Large intestine (tissue), 3 donors: ENCODE results near the gene CATSPER3. TPM values are rescaled to one million over a fixed set of nuclear protein-coding genes. Genes with fewer than 3 reads are reported as not detected.

Source experiments
- DNase-seq, 2 donors: peaks; one replicate each; pipeline versions ENCODE4 v3.0.0 to v3.0.0-alpha.2; 2013
- H3K27ac ChIP-seq: one replicate; pipeline ENCODE4 v1.5.1; 2013; ENCODE audit warnings: low read length
- H3K27me3 ChIP-seq: 2 replicates; pipeline ENCODE4 v1.6.1; 2013; ENCODE audit warnings: low read length; ENCODE audit not compliant: control insufficient read depth, insufficient read depth
- H3K36me3 ChIP-seq: 2 replicates; pipeline ENCODE4 v1.6.1; 2013; ENCODE audit warnings: low read length; ENCODE audit not compliant: control insufficient read depth, insufficient read depth
- H3K4me1 ChIP-seq: one replicate; pipeline ENCODE4 v1.6.1; 2013; ENCODE audit warnings: low read length; ENCODE audit not compliant: control insufficient read depth, insufficient read depth
- H3K4me3 ChIP-seq: one replicate; pipeline ENCODE4 v1.5.1; 2013; ENCODE audit warnings: low read length
- H3K9me3 ChIP-seq: one replicate; pipeline ENCODE4 v1.6.1; 2013; ENCODE audit warnings: mild to moderate bottlenecking, low read depth, low read length, moderate library complexity; ENCODE audit not compliant: control insufficient read depth
- WGBS: methylation state at CpG from one replicate; pipeline ENCODE4 v1.1.5; 2013; ENCODE audit warnings: low lambda C conversion rate; ENCODE audit not compliant: insufficient coverage; 5-methylcytosine and 5-hydroxymethylcytosine counted together
- polyA plus RNA-seq: library from polyadenylated mRNA; unstranded; fragments of 120-200 nt; gene quantifications from one replicate; pipeline ENCODE4 v1.2.1, GENCODE V29; 2013

The CATSPER3 gene
- polyA plus RNA-seq, 1 donor: 1.4 TPM

DNA sequence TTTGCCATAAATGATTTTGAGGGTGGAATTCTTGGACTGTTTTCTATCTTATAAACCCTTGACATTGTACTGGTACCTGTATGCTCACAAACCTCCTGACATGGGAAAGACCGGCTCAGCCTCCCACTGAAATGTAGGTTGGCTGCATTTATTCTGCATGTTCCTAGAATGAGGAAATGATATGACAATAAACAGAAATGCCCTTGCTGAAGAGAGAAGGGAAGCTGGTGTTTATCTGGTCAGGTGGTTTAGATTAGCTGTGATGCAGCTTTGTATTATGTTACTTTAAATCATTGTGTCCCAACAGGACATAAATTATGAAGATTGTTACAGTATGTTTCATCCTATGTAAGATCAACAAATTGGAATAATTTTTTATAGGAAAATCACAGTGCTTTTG is 23.1 kb upstream of the CATSPER3 start:
- Histone ChIP-seq H3K9me3 (no peaks in the 10 kb centered on the region), H3K4me3 (no peak overlapping the region), H3K27ac (no peak overlapping the region), H3K27me3 (no peaks in the 10 kb centered on the region), H3K4me1 (no peaks in the 10 kb centered on the region), H3K36me3 (peaks cover 2% of the 10 kb centered on the region)
- no peak for DNase-seq
- WGBS: no CpG with 5 or more reads among the region's 1 CpG

DNA sequence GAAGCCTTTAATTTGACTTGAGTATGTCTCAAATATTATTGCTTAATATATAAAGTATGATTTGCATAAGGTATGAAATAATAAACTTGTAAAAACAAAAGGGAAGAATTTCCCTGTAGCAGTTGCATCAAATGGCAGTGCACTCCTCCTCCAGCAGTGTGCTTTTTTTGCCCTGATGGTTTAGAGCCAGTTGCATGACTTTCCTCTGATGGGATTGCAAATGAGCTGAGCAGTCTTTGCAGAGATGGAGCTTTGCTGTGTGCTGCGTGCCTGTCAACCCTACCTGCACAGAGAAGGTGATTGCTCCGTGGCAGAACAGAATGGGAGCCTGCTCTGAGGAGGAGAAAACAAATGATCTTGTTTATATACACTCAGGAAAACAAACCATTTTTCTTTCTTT is 22.7 kb upstream of the CATSPER3 start:
- no peak for DNase-seq
- H3K27ac ChIP-seq: no peak overlapping the region
- no peaks in the 10 kb centered on the region for H3K9me3 ChIP-seq
- H3K4me3 ChIP-seq: no peak overlapping the region
- H3K27me3 ChIP-seq: no peaks in the 10 kb centered on the region
- no peaks in the 10 kb centered on the region for H3K4me1 ChIP-seq
- WGBS: no CpG with 5 or more reads among the region's 2 CpGs
- no peaks in the 10 kb centered on the region for H3K36me3 ChIP-seq

GRCh38 chr5:134948911-134949310 is 18.8 kb upstream of the CATSPER3 start:
- Histone ChIP-seq H3K4me1 (no peaks in the 10 kb centered on the region), H3K27ac (no peak overlapping the region), H3K36me3 (no peaks in the 10 kb centered on the region), H3K4me3 (no peak overlapping the region), H3K9me3 (no peaks in the 10 kb centered on the region), H3K27me3 (no peaks in the 10 kb centered on the region)
- no CpG with 5 or more reads among the region's 5 CpGs for WGBS
- no peak for DNase-seq

DNA sequence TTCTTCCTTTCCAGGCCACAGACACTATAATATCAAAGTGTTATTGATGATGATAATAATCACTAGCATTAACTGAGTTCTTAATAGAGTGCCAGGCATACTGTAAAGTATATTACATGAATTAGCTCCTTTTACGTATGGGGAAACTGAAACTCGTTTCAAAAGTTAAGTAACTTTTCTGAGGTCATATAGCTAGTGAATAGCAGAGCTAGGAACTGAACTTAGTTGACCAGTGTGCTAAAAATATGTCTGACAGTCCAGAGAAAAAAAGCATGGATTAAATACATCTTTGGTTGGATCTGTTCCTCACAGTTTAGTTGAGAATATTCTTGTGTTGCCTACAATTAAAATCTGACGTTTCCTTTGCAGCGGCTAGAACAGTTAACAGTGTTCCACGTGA is 18.4 kb upstream of the CATSPER3 start:
- Histone ChIP-seq H3K9me3 (no peaks in the 10 kb centered on the region), H3K27ac (no peak overlapping the region), H3K4me1 (no peaks in the 10 kb centered on the region), H3K27me3 (no peaks in the 10 kb centered on the region), H3K36me3 (no peaks in the 10 kb centered on the region), H3K4me3 (no peak overlapping the region)
- DNase-seq: no peak
- 100% methylated on average over 1 of the region's 5 CpGs for WGBS

DNA sequence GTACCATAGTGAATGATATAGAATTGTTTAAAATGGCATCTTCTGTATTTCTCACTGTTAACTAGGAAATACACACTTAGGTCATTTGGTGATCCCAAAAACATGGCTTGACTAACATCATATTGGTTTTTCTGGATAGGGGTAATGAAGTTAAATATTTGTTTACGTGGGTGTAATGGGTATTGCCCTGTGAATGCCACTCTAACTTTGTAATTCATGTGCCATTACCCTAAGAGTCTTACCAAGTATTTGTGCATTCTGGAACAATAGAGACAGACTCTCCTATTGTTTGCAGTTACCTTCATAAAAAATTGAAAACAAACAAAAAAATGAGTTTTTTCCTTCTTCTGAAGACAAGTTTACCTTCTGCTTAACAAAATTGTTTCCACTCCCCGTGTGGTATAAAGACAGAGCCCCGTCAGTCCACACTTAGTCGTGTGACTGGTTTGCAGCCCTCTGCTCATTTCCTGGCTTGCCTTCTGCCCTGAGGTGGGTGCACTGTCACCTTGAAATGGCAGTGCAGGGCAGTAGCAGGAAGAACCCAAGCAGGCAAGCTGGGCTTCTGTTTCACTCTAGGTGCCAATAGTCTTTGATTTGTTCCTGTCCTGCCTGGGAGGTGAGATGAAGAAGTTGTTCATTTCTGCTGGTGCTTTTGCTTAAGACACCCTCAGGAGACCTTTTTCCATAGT is 9.6 kb upstream of the CATSPER3 start:
- no peak overlapping the region for H3K4me3 ChIP-seq
- no peaks in the 10 kb centered on the region for H3K27me3 ChIP-seq
- WGBS: no CpG with 5 or more reads among the region's 4 CpGs
- no peaks in the 10 kb centered on the region for H3K4me1 ChIP-seq
- no peak for DNase-seq
- no peak overlapping the region for H3K27ac ChIP-seq
- peaks cover 13% of the 10 kb centered on the region for H3K36me3 ChIP-seq
- H3K9me3 ChIP-seq: peaks cover 4% of the 10 kb centered on the region

- no CpG with 5 or more reads among the region's 3 CpGs for WGBS
- Histone ChIP-seq H3K4me3 (no peak overlapping the region), H3K4me1 (no peaks in the 10 kb centered on the region), H3K27ac (no peak overlapping the region), H3K9me3 (peaks cover 4% of the 10 kb centered on the region), H3K27me3 (no peaks in the 10 kb centered on the region), H3K36me3 (peaks cover 14% of the 10 kb centered on the region)
- DNase-seq: peak; percentile 11 to 39
These were observed 9.0 kb upstream of the CATSPER3 start for GRCh38 chr5:134958755-134959154.

DNA sequence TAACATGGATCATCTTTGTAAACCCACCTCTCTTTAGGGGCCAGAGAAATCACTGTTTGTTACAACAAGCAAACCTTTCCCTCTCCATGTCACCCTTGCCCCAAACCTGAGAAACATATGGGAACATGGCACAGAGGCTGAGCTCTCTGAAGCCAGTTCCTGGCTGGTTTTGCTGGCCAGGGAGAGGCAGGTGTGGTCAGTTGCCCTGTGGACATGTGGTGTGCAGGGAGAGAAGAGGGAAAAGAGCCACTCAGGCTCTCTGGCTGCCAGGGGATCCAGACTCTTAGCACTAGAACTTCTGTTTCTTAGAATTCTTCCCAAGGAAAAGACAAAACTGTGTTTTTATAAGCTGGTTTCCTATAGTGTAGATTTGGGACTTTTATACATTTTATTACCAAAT is 4.6 kb upstream of the CATSPER3 start:
- Histone ChIP-seq H3K9me3 (no peaks in the 10 kb centered on the region), H3K4me1 (no peaks in the 10 kb centered on the region), H3K4me3 (no peak overlapping the region), H3K27me3 (no peaks in the 10 kb centered on the region), H3K36me3 (peaks cover 17% of the 10 kb centered on the region), H3K27ac (no peak overlapping the region)
- no peak for DNase-seq

DNA sequence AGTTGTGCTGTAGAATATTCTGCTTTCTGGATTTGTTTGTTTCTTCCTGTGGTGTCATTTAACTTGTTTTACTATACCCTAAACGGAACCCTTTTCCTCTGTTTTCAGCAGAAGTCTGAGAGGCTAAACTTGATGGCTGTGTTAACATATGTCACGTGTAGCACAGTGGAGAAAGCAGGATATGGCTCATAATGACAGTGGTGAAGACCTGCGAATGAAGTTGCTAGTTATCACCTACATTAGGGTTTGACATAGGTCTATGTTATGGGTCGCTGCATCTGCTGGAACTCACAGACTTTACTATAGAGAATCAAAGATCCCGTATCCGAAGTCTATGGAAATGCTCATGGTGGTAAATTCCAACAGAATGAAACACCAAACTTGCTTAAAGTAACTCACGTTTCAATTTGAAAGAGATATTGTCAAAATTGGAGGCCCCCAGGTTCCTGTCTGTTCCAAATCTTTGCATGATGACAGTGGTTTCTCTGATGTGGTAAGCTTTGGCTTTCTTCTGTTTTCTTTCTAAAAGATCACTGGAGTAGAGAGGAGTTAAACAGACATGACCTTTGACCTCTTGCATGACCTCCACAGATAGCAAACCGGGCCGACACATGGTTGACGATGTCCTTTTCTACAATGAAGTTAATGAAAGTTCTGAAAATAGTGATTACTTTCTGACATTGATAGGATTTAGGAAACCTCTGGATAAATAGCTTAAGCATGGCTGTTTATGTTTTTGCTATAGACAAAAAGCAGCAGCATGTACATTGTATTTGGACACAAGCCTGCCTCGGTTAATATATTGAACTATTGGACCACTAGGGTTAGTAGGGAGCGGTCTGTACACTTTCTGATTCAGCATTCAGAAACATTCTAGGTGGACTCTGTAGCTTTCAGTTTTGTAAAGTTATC is 3.1 kb upstream of the CATSPER3 start:
- Histone ChIP-seq H3K9me3 (no peaks in the 10 kb centered on the region), H3K36me3 (peaks cover 17% of the 10 kb centered on the region), H3K4me3 (no peak overlapping the region), H3K4me1 (no peaks in the 10 kb centered on the region), H3K27ac (no peak overlapping the region), H3K27me3 (no peaks in the 10 kb centered on the region)
- WGBS: 48% methylated on average over 3 of the region's 12 CpGs
- no peak for DNase-seq

DNA sequence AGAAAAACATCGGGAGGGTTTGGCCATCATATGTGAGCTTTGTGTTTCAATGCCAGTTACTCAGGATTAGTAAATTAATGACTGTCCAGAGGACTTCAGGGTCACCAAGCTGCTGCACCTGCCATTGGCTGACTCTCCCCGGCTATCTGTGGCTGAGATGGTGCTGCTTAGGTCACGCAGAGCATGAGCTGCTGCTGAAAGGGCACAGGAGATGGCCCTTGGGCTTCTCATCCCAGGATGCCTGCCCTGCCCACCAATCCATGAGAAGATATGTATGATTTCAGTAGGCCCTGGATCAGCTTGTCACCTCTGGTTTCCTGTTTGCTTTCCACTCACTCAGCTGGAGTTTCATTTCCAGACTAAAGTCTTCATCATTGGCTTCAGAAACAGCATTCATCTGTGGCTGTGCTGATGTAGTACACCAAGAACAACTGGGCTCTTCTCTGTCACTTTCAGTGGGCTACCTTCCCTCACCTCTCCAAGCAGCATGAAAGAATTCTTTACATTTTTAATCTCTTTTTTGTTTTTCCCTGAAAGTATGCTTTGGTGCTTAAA is 2.4 kb upstream of the CATSPER3 start:
- Histone ChIP-seq H3K9me3 (no peaks in the 10 kb centered on the region), H3K27me3 (no peaks in the 10 kb centered on the region), H3K4me3 (no peak overlapping the region), H3K4me1 (no peaks in the 10 kb centered on the region), H3K27ac (no peak overlapping the region), H3K36me3 (peaks cover 17% of the 10 kb centered on the region)
- DNase-seq: no peak
- no CpG with 5 or more reads among the region's 3 CpGs for WGBS

GRCh38 chr5:134968055-134968454 is 348 bp downstream of the CATSPER3 start:
- H3K4me3 ChIP-seq: no peak overlapping the region
- no peak for DNase-seq
- H3K9me3 ChIP-seq: no peaks in the 10 kb centered on the region
- no CpG with 5 or more reads among the region's 3 CpGs for WGBS
- H3K27me3 ChIP-seq: no peaks in the 10 kb centered on the region
- H3K27ac ChIP-seq: no peak overlapping the region
- peaks cover 6% of the 10 kb centered on the region for H3K36me3 ChIP-seq
- H3K4me1 ChIP-seq: no peaks in the 10 kb centered on the region
